AML-193 (cell line): Measurements from ENCODE around the gene ANKRD34C.

Experiments used
- DNase-seq, 2 experiments: peaks; one replicate each; lab custom pipeline; 2025; lab: John Stamatoyannopoulos, UW

The ANKRD34C gene

DNA sequence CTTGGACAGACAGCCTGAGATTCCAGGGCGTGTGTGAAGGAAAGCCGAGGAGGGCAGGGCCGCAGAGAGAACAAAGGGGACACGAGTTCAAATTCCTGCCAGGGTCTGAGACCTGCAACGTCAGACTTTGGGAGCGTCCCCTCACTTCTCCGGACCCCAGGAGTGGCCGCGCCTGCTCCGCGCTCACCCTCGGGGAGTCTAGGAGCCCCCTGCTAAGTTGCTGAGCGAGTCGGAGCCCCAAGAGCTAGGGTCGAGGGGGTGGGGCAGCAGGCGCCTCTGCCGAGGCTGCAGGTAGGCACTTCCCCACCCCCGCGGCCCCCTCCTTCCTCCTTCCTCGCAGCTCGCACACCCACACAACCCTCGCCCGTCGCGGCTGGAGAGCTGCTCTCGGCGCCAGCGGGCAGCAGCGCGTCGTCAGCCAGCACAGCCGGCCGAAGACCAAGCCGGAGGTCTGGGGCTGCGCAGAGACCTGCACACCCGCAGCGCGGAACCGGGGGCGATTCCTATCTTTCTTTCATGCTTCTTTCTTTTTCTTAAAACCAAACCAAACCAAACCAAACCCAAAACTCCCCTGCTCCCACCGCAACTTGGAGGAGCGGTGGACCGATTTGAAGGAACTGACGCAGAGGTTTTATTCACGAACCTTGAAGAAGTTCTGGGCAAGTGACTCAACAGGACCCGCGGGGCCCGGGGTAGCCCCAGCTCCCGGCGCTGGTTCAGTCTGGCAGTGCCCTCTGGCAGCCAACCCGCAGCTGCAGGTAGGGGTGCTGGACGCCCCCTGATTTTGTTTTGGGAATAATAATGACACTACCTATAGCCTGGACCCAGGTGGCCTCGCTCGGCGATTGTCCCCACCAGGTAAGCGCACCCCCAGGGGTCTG is at the start of gene ANKRD34C:
TSS of gene ANKRD34C (plus strand) at position 352 of the 881 bp plus-strand sequence. CDS start 10,563 bp downstream, outside the sequence.
- DNase-seq: no peak

DNA sequence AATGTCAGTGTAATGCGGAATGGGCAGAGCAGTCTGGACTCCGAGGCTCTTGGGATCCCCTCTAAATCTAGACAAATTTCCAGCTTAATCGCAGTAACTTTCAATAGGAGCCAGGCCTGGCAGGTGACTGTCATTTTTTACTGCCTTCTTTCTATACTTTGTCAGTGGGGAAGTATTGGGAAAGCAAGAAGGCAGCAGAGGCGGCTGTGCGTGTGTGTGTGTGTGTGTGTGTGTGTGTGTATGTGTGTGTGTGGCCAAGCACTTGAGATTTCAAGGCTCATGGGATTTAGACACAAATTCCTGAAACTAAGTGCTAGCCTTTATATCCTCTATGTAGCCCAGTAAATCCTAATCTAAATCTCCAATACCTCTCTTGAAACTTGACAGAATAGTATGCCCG is 49.3 kb upstream of the ANKRD34C start:
- no peak for DNase-seq

DNA sequence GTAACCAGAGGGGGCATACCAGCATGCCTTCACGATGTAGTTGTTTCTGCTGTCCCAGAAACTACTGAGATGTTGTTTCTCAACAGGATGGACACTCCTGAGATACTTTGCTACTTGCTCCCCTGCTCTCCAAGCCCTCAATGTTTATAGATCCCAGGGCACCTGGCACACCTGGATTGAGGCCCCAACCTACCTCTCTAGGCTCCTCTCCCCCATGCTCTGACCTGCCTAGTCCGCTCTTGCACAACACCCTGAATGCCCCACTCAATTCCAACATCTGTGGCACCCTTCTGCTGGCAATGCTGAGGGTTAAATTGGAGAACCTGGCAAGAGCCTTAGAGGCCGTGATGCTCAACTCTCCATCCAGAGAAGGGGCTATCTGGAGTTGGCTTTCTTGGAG is 42.5 kb upstream of the ANKRD34C start:
- no peak for DNase-seq

DNA sequence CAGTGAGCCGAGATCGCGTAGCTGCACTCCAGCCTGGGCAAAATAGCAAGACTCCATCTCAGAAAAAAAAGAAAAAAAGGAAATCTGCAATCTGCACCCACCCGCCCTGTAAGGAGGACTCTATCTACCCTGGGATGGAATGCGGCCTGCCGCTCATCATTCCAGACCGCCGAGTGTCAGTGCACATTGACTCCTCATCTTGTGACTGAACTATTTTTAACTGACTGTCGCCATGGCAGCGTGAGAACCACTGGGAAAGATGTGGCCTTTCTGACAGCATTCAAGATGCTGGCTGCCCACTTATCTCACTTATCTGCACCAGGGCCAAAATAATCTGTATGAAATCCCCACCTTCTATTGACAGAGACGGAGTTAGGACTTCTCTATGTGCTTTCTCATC is 38.8 kb upstream of the ANKRD34C start:
- no peak for DNase-seq

DNA sequence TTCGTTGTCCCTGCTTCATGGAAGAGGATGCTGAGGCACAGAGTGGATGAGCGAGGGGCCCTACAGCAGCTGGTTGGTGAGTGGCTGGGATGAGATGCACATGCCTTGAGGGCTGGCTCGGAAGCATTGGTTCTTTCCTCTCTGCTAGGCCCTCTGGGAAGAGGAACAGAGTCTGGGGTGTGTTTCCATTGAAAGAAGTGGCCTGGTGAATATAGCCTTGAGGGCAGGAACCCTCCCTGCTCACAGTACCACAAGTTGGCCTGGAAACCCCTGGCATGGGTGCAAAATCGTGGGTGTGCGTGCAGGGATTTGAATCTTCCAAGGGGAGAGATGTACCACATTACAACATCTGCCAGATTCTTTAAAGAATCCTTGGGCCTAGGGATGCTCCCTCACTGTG is 37.6 kb upstream of the ANKRD34C start:
- no peak for DNase-seq

DNA sequence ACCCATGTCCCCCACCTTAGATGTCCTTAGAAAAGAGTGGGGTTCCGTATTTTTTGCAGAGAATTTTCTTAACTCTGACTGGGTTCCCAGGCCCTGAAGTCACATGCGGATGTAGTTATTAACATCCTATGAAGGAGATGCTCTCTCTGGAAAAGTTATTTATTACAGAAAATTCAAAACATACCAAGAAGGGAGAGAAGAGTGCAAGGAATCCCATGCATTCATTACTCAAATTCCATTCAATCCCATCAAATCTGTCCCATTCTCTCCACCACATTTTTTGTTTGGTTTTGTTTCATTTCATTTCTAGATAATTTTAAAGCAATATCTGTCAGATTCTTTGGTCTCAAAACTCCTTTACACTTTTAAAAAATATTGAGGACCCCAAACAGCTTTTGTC is 34.3 kb upstream of the ANKRD34C start:
- DNase-seq: no peak

DNA sequence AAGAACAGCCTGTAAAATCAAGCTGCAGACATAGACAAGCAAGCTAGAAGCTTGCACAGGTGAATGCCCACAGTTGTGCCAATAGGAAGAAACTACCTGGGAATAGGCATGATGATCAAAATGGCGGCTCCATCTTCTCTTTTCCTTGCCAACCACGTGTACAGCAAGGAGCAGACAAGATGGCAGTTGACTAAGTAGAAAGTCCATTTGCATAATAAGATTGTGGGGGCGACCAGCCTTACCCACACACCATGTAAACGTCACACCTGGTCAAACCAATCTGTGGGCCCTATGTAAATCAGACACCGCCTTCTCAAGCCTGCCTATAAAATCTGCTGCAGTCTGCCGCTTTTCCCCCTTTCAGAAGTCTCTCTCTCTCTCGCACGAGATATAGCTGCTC is 25.1 kb upstream of the ANKRD34C start:
- no peak for DNase-seq

DNA sequence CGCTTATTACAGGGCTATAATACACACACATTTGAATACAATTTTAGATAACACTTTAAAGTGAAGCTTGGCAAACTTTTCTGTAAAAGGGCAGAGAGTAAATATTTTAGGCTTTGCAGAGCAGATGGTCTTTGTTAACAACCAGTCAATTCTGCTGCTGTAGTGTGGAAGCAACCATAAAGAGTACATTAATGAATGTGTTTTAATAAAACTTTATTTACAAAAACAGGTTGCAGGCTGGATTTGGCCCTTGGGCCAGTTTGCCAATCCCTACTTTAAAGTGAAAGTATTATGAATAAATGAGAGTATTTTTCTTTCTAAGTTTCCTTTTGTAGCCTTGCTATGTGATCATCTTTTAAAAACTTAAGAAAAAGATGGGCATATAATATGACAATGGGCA is 20.7 kb upstream of the ANKRD34C start:
- no peak for DNase-seq

DNA sequence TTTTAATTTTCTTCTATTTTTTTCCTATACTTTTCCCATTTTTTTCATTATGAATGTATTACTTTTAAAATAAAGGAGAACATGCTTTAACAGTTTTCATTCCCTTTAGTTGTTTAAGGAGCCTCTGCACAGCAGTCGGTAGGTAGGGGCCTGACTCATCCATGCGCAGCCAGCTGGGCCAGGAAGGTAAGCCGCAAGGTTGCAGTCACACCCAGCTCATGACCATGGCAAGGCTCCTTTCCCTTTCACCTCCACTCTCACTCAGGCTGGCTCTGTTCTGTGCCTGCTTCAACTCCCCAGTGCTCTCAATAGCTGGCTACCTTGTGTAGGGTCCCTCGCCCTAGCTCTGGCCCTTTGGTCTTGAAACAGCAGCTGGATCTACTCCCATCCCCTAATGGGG is 17.4 kb upstream of the ANKRD34C start:
- no peak for DNase-seq

DNA sequence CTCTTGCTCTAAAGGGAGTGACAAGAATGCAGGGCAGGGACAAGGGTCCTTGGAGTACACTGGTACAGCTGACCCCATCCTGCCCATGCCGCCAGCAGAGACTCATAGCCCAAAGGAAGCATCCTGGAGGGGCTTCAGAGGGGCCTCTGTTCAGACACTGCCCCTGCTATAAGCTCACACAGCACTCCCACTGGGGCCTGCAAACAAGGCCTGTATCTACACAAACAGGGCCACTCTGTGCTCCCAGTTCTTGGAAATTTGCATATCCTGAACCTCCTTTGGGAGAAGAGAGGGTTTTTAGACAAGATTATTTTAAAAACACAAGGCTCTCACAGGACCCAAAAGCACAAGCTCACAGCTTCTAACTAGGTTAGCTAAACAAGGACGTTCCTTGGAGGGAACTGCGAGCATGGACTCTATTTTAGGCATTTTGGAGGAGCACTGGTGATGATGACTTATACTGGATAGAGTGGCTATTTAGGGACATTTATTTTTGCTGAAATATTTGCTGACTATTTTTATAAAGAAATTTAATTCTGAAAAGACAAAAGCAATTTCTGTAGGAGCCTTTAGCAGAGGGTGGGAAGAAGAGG is 16.4 kb upstream of the ANKRD34C start:
- DNase-seq: no peak

DNA sequence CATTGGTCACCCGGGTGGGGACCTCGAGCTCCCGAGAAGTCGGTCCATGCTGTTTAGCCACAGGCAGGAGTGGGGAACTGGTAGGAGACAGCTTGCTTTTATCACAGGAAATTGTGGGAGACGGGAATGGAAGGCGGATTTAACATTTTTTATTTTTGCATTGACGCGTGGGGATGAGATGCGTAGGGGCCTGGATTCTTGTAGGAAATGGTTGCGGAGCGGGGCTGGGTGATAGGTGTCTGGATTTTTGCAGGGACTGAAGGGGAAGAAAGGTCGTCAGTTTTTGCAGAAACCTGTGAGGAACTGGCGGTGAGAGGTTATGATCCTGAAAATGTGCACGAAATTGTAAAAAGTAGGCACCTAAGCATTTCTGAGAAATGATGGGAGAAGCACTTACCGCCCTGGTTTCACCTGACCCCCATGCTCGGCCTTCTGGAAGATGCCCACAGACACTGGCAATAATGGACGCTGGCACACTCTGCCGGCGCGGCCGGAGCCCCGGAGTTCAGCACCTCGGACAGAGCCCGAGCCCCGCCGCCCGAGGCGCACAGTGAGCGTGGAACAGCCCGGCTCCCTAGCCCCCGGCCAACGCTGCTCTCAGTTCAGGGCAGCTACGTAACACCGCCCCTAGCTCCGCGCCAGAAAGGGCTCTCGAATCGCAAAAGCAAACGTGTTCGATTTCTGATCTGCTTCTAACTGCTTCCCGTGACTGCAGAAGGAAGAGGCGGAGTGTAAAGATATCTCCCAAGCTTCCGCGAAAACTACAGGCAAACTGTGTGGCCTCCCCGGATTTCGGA is 928 bp downstream of the ANKRD34C start:
- no peak for DNase-seq

DNA sequence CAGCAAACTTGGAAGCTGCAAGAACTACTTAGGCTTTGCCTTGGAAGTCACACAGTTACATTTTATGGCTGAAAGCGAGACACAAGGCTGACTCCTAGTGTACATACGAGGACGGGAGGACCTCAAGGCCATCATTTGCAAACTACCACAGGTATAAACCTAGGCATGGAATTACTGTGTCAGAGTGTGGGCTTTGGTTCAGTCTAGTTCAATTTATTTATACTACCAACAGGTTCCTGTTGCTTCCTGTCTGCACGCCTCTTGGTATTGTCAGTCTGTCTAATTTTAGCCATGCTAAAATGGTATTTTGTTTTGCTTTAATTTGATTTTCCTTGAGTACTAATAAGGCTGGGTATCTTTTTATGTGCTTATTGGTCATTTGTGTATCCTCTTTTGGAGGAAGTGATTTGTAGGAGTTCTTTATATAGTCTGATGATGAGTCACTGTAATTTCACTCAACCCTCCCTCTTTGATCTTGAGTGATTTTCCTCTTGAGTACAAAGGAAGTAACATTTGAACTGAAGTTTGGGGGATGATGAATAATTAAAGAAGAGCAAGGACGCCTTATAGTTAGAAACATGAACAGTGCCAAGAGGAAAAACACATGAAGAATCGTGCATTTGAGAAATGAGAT is 8.2 kb downstream of the ANKRD34C start:
- DNase-seq: no peak

DNA sequence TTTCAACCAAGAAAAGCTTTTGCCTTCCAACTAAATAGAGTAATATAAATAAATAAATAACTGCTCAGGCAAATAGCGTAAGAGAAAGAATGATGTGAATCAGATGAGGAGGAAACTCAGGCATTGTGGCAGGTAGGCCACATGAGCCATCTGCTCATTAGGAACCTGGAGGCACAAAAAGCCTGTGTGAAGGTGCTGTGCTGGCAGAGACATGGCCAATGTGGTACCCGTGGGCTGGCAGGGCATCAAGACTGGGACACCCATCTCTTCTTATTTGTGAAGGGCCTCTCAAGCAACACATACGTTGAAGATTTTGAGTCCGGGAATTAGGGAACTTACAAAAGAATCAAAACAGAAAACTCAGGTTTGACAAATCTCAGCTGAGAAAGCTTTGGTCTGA is 9.5 kb downstream of the ANKRD34C start:
- no peak for DNase-seq

DNA sequence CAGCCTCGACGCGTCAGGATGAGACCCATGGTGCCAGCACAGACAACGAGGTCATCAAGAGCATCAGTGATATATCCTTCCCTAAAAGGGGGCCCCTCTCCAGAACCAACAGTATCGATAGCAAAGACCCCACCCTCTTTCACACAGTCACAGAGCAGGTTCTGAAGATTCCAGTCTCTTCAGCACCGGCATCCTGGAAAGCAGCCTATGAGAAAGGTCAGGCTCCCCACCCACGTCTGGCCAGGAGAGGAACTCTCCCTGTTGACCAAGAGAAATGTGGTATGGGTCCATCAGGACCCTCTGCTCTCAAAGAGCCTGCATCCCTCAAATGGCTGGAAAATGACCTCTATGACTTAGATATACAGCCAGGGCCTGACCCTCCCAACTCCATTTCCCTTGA is 11.6 kb downstream of the ANKRD34C start:
- DNase-seq: no peak

DNA sequence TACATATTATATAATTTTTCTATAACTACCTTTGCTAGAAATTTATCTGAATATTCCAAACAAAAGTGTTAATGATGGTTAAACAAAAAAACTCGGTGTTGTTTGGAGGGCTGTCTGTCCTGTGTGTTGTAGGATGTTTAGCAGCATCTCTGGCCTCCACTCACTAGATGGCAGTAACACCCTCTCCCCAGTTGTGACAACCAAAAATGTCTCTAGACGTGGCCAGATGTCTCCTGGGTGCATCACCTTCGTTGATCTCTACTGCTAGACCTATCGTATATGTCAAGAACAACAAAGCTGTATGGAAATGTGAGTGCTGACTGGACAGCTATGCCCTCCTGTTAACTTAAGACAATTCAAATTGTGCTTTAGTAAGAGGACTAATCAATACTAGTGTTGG is 14.1 kb downstream of the ANKRD34C start:
- DNase-seq: no peak

DNA sequence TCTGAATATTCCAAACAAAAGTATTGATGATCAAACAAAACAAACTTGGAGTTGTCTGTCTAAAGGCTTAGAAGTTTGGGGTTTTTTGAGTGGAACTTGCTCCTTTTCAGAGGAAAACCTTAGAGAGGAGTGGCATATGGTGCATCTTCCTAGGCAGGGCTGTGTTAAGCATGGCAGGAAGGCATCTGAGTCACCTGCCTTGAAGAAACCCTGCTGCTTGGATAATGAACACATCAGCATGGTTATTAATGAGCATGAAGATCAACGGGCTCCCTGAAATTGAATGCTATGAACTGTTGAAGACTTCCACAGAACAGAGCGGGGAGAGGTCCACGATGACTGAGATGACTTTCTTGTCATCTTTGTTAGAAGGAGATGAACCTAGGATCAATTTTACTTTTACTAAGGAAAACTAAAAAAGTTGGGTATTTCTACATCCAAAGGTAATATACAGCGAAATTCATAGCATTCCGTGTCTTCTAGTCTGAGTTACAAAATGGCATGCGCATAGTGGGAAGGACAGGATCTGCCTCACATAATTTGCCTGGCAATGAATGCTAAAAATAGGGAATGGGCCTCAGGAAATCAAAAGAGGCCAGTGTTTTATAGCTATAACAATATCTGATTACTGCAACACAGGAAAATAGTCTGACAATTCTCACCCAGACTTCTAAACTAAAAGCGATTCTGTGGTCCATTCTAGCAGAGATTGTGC is 16.8 kb downstream of the ANKRD34C start:
- DNase-seq: no peak

DNA sequence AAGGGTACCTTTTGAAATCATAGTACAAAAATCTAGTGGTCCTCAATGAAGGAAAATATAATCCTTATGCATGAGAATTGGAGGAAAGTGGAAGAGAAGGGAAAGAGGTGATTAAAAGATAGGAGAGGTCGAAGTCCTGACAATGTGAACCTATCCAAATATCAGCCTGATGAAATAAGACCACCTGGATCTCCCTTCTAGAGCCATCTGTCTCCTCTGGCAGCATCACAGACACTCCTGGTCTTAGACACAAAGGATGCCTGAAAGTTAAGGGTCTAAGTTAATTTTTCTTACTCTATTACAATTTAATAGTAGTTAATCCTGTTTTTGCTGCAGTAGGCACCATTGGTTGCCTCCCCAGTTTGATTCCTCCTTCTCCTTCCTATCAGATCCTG is 17.3 kb downstream of the ANKRD34C start:
- no peak for DNase-seq

DNA sequence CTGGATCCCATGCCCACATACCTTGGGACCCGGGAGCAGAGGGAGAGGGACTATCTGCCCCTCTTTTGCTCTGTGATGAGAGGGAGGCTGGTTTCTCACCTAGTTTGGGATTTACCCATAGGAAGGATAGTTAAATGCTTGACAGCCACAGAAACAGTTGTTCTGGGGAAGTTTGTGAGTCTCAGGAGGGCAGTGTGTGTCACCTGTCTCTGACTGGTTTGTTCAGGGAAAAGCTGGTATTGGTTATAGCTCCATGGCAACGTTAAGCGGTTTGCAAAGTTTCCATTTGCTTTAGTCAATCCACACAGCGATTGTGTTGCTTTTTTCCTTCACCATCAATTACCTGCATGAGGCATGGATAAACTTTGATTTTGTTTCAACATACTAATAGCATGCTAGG is 24.7 kb downstream of the ANKRD34C start:
- no peak for DNase-seq

DNA sequence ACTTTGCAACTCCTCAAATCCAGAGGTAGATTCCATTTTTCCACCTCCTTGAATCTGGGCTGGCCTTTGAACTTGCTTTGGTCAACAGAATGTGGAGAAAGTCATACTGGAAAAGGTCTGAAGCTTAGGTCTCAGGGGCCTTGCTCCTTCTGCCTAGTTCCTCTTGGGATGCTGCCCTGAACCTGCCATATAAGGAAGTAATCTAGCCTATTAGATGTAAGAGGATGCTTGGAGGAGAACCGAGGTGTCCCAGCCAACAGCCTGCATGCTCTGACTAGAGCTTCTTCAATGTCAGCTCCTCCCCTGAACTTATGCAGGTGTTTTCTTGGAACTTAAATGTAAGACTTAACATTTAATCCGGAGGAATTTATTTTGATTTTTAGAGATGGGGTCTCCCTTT is 26.4 kb downstream of the ANKRD34C start:
- DNase-seq: peak; percentile 13 to 36

DNA sequence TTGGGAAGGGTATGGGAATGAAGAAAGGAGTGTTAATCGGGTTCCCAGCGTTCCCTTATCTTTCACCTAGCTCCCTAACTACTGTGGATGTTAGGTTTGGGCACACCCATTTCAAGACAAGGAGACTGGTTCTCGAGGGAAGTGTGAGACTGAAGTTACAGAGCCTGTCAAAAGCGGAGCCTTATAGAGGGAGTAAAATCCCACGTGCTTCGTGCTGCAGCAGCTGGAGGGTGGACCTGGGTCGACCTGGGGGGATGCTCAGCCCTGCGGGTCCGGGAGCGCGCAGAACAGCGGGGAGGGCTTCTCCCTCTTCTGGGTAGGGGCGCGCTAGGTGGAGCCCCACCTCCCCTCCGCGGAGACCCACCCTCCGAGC is 28.1 kb downstream of the ANKRD34C start:
- DNase-seq: peak; percentile 26 to 62

DNA sequence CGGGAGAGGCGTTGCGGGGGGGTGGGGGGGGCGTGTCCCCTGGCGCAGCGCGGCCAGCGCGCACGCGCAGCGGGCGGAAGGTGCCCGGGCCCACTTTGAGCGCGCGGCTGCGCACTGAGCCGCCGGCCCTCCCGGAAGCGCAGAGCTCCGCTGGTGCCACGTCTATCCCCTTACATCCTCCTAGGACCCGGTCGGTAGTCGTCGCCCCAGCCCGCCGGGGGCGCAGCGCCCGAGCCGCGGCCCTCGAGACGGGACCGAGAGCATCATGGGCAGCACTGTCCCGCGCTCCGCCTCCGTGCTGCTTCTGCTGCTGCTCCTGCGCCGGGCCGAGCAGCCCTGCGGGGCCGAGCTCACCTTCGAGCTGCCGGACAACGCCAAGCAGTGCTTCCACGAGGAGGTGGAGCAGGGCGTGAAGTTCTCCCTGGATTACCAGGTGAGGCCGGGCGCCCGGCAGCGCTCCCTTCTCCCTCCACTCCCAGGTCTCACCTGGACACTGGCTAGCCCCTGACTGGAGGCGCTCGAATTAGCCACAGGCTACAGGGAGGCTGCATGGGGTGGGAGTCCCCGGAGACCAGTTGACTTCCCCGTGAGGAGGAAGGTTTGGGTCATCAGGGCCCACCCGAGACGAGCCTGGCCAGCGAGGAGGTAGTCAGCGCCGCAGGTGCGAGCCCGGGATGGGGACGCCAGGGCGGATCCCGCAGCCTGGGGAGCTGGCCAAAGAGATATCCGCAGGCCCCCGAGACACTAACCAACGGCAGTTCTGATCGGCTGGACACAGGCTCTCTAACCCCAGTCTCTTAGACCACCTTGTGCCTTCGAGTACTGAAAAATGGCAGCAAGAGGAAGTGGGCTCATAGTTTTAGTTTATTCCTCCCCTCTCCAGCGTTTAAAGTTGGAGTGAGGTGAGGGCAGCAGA is 28.7 kb downstream of the ANKRD34C start, which contains the start of gene TMED3:
TSS of gene TMED3 (plus strand) at position 128 of the 916 bp plus-strand sequence. CDS start at position 266, 138 bp downstream.
- DNase-seq: peak; percentile 63 to 73
